ENCODE measurements around the gene SLC25A27. TPM values are rescaled to one million over a fixed set of nuclear protein-coding genes. Genes with fewer than 3 reads are reported as not detected.

SLC25A27 gene
- total RNA-seq: 31.8 TPM

GRCh38 chr6:46652603-46653438 is at the start of gene SLC25A27, which contains the start of gene CYP39A1:
TSS of gene SLC25A27 (plus strand) at chr6:46652975. CDS start at chr6:46653193, 218 bp downstream.
TSS of gene CYP39A1 (minus strand) at chr6:46652818. CDS start at chr6:46652582, 236 bp downstream.

DNA sequence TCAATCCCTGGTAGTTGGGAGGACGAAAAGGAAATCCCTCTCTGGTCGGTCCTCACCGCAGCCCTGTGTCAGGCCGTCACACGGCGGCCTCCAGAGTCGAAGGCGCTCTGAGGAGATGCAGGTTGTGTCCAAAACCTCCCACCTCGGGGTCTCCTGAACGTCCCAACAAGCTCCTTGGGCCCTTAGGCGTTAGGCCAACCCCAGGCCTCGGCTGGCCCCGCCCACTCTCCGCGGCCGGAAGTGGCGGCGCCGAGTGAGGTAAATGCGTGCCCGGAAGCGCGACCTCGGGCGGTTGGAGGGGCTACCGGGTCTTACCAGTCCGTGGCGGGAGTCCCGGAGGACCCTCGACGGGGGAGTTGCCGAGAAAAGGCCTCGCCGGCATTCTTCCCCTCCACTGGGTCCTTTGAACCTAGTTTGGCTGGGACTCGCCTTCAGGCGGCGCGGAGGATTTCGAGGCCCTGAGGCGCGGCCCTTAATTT is 34.9 kb downstream of the SLC25A27 start, which contains the start of gene TDRD6:
TDRD6 (plus strand) TSS at position 267 of the 479 bp plus-strand sequence. CDS start 244 bp downstream, outside the sequence.

Other genes starting within 250 kb of the SLC25A27 start
- 11.9 TPM for gene RCAN2, start 161.5 kb upstream of the SLC25A27 start, total RNA-seq
- gene CYP39A1, start 157 bp upstream of the SLC25A27 start, total RNA-seq: 7.4 TPM
- 0.82 TPM for gene TDRD6, start 34.9 kb downstream of the SLC25A27 start, total RNA-seq
- gene PLA2G7, start 82.4 kb downstream of the SLC25A27 start, total RNA-seq: 2.0 TPM
- not detected for gene ANKRD66, start 94.0 kb downstream of the SLC25A27 start, total RNA-seq
- gene MEP1A, start 140.4 kb downstream of the SLC25A27 start, total RNA-seq: not detected

Data from metanephros (tissue), 1 donor.